H1 (cell line): Measurements from ENCODE around the gene TSPAN17. TPM values are rescaled to one million over a fixed set of nuclear protein-coding genes. Genes with fewer than 3 reads are reported as not detected.

Source experiments
- CTCF ChIA-PET: fragments of 300-600 bp; sonication (Branson Sonifier 250); formaldehyde crosslinking; loops from one replicate; lab custom pipeline; 2021; ENCODE audit not compliant: partially characterized antibody; lab: Charles Lee
- POLR2A ChIA-PET: fragments of 300-600 bp; sonication (Branson Sonifier 250); formaldehyde crosslinking; loops from one replicate; lab custom pipeline; 2021; ENCODE audit warnings: inconsistent platforms; ENCODE audit not compliant: partially characterized antibody; lab: Charles Lee
- DNase-seq, 2 experiments: peaks; one replicate each; pipeline versions ENCODE4 v3.0.0 to v3.0.0-alpha.2; 2010 to 2022; ENCODE audit warnings: low spot score in 2 of 2, low read depth in 1 of 2, mixed read lengths in 1 of 2
- FAIRE-seq: peaks from 2 replicates; lab custom pipeline; 2011; peaks lifted over from hg19 to GRCh38; lab: Jason Lieb, UNC
- H2AFZ ChIP-seq: 2 replicates; pipeline ENCODE4 v1.8.1; 2012; ENCODE audit warnings: low read length, inconsistent platforms
- H2AK5ac ChIP-seq: 2 replicates; pipeline ENCODE4 v1.6.1; 2013; ENCODE audit warnings: low read depth, low read length
- H2BK120ac ChIP-seq: replicated peaks from 2 replicates; pipeline ENCODE3; 2013; ENCODE audit warnings: low read depth, low read length, inconsistent platforms
- H2BK12ac ChIP-seq: 2 replicates; pipeline ENCODE4 v1.6.1; 2013; ENCODE audit warnings: low read depth, low read length
- H2BK15ac ChIP-seq: 2 replicates; pipeline ENCODE4 v1.6.1; 2013; ENCODE audit warnings: low read length
- H2BK20ac ChIP-seq: 2 replicates; pipeline ENCODE4 v1.6.1; 2013; ENCODE audit warnings: low read length
- H2BK5ac ChIP-seq: 2 replicates; pipeline ENCODE4 v1.6.1; 2013; ENCODE audit warnings: low read depth, low read length
- H3K14ac ChIP-seq: 2 replicates; pipeline ENCODE4 v1.6.1; 2013; ENCODE audit warnings: inconsistent platforms; ENCODE audit not compliant: insufficient read length
- H3K18ac ChIP-seq: 2 replicates; pipeline ENCODE4 v1.6.1; 2013; ENCODE audit warnings: low read length; ENCODE audit errors: extremely low read depth
- H3K23ac ChIP-seq: 2 replicates; pipeline ENCODE4 v1.6.1; 2013; ENCODE audit warnings: inconsistent platforms; ENCODE audit not compliant: insufficient read length
- H3K23me2 ChIP-seq: 2 replicates; pipeline ENCODE4 v1.6.1; 2013; ENCODE audit warnings: low read depth, low read length
- H3K27ac ChIP-seq: 2 replicates; pipeline ENCODE4 v1.6.1; 2011; ENCODE audit warnings: low read depth, low read length, inconsistent platforms
- H3K27me3 ChIP-seq, 4 experiments: replicated peaks in 1 of 4; 1 replicate in 1 of 4; 2 replicates in 3 of 4; pipeline versions ENCODE4 v1.6.1 to v1.8.1; 2011 to 2013; ENCODE audit warnings: low read length in 3 of 4, mild to moderate bottlenecking in 3 of 4, inconsistent platforms in 2 of 4, mixed read lengths in 2 of 4, moderate library complexity in 1 of 4; ENCODE audit not compliant: control insufficient read depth in 3 of 4, insufficient read depth in 3 of 4; ENCODE audit errors: extremely low read depth in 1 of 4
- H3K36me3 ChIP-seq, 4 experiments: 2 replicates each; pipeline versions ENCODE4 v1.6.1 to v1.8.1; 2011 to 2013; ENCODE audit warnings: mild to moderate bottlenecking in 4 of 4, low read length in 3 of 4, moderate library complexity in 2 of 4, control low read depth in 1 of 4, inconsistent platforms in 1 of 4; ENCODE audit not compliant: insufficient read depth in 4 of 4, control insufficient read depth in 2 of 4
- H3K4ac ChIP-seq: replicated peaks from 2 replicates; pipeline ENCODE3; 2013; ENCODE audit warnings: low read length, low read depth, mixed read lengths, inconsistent platforms; ENCODE audit not compliant: insufficient read length
- H3K4me1 ChIP-seq, 4 experiments: replicated peaks in 1 of 4; 1 replicate in 1 of 4; 2 replicates in 3 of 4; pipeline versions ENCODE4 v1.6.1 to v1.8.1; 2011 to 2013; ENCODE audit warnings: low read length in 3 of 4, inconsistent platforms in 2 of 4, mixed read lengths in 1 of 4; ENCODE audit not compliant: insufficient read depth in 4 of 4, control insufficient read depth in 3 of 4
- H3K4me2 ChIP-seq, 2 experiments: 2 replicates each; pipeline versions ENCODE4 v1.6.1 to v1.8.1; 2011 to 2013; ENCODE audit warnings: low read depth in 2 of 2, low read length in 2 of 2, control low read depth in 1 of 2, inconsistent platforms in 1 of 2, mild to moderate bottlenecking in 1 of 2; ENCODE audit not compliant: insufficient read depth in 1 of 2
- H3K4me3 ChIP-seq, 4 experiments: fragments of 200-600, 300-600 bp in 1 of 4; sonication (generic), shearing (Covaris generic), sonication (Bioruptor Twin) in 1 of 4; 2 replicates each; pipeline versions ENCODE4 v1.5.1 to v1.8.1; 2011 to 2016; ENCODE audit warnings: low read length in 4 of 4, low read depth in 3 of 4, control low read depth in 2 of 4, inconsistent platforms in 2 of 4, mild to moderate bottlenecking in 2 of 4, mixed read lengths in 1 of 4, moderate library complexity in 1 of 4; ENCODE audit not compliant: insufficient read depth in 2 of 4; ENCODE audit errors: extremely low read depth in 1 of 4
- H3K56ac ChIP-seq: replicated peaks from 2 replicates; pipeline ENCODE3; 2013; ENCODE audit warnings: low read depth, mild to moderate bottlenecking, mixed read lengths, low read length, inconsistent platforms; ENCODE audit not compliant: insufficient read length
- H3K79me1 ChIP-seq: 2 replicates; pipeline ENCODE4 v1.6.1; 2013; ENCODE audit warnings: low read depth, low read length, control low read depth
- H3K79me2 ChIP-seq, 2 experiments: 2 replicates each; pipeline versions ENCODE4 v1.6.1 to v1.8.1; 2012 to 2013; ENCODE audit warnings: low read length in 2 of 2, mild to moderate bottlenecking in 2 of 2, inconsistent platforms in 1 of 2; ENCODE audit not compliant: insufficient read depth in 2 of 2, control insufficient read depth in 1 of 2
- H3K9ac ChIP-seq, 4 experiments: replicated peaks in 1 of 4; 1 replicate in 1 of 4; 2 replicates in 3 of 4; pipeline versions ENCODE4 v1.6.1 to v1.8.1; 2011 to 2013; ENCODE audit warnings: low read depth in 3 of 4, low read length in 3 of 4, control low read depth in 2 of 4, mild to moderate bottlenecking in 2 of 4, moderate library complexity in 2 of 4, inconsistent platforms in 1 of 4; ENCODE audit errors: extremely low read depth in 1 of 4
- H3K9me3 ChIP-seq, 2 experiments: 2 replicates each; pipeline versions ENCODE4 v1.6.1 to v1.8.1; 2012 to 2013; ENCODE audit warnings: mild to moderate bottlenecking in 2 of 2, moderate library complexity in 2 of 2, control low read depth in 1 of 2, inconsistent platforms in 1 of 2, low read depth in 1 of 2, low read length in 1 of 2, mixed read lengths in 1 of 2; ENCODE audit not compliant: insufficient read depth in 2 of 2
- H4K20me1 ChIP-seq, 2 experiments: replicated peaks in 1 of 2; 2 replicates each; pipeline versions ENCODE3 to v1.8.1; 2011 to 2013; ENCODE audit warnings: inconsistent platforms in 2 of 2, low read length in 2 of 2, mild to moderate bottlenecking in 1 of 2; ENCODE audit not compliant: insufficient read depth in 2 of 2, control insufficient read depth in 1 of 2
- H4K5ac ChIP-seq: 2 replicates; pipeline ENCODE4 v1.6.1; 2013; ENCODE audit warnings: low read length, low read depth, mixed read lengths, inconsistent platforms; ENCODE audit not compliant: insufficient read length
- H4K8ac ChIP-seq: 2 replicates; pipeline ENCODE4 v1.8.0; 2013; ENCODE audit warnings: mild to moderate bottlenecking, moderate library complexity, low read length, inconsistent platforms; ENCODE audit not compliant: insufficient read depth; ENCODE audit errors: extremely low read depth
- H4K91ac ChIP-seq: replicated peaks from 2 replicates; pipeline ENCODE3; 2013; ENCODE audit warnings: low read length, mixed read lengths, inconsistent platforms; ENCODE audit not compliant: insufficient read length
- HDAC2 ChIP-seq, 2 experiments: fragments of 300-600 bp in 1 of 2; sonication (generic) in 1 of 2; IDR thresholded peaks; 2 replicates each; pipeline ENCODE4 v1.6.1; 2011 to 2012; ENCODE audit warnings: low read depth in 2 of 2, low read length in 2 of 2, mild to moderate bottlenecking in 2 of 2, moderate library complexity in 2 of 2, borderline replicate concordance in 1 of 2, inconsistent platforms in 1 of 2
- WGBS, 2 experiments: shearing (Covaris generic) in 1 of 2; methylation state at CpG; one replicate each; pipeline versions ENCODE4 v1.1.6 to v1.1.7; 2013 to 2015; ENCODE audit warnings: low lambda C conversion rate in 2 of 2, mixed read lengths in 2 of 2, inconsistent platforms in 1 of 2, low coverage in 1 of 2, missing lambda C conversion rate in 1 of 2; ENCODE audit not compliant: insufficient replicate concordance in 2 of 2, insufficient coverage in 1 of 2, insufficient read length in 1 of 2; ENCODE audit errors: extremely low coverage in 1 of 2, missing lambda C conversion rate in 1 of 2; 5-methylcytosine and 5-hydroxymethylcytosine counted together
- polyA plus RNA-seq, 7 experiments: library from polyadenylated mRNA; depleted of rRNA in 3 of 7; stranded (reverse) in 5 of 7; unstranded in 2 of 7; fragments of >200 nt in 5 of 7; fragments of 200-250 nt in 2 of 7; gene quantifications; 1 replicate in 5 of 7; 2 replicates in 1 of 7; 4 replicates in 1 of 7; pipeline versions ENCODE4 v1.2.1 to v1.2.3, GENCODE V29; 2011 to 2013; ENCODE audit warnings: missing spikeins in 2 of 7, mixed read lengths in 2 of 7
- total RNA-seq: library from RNA; stranded (reverse); fragmentation: NEBNext Ultra II Directional; extraction: Animal tissue kit (Norgen Biotek cat#: 25700); gene quantifications from 2 replicates; pipeline ENCODE4 v1.2.1, GENCODE V29; 2021

TSPAN17 gene
- total and polyA plus RNA-seq, 2 of the 8 experiments (the other 6 are each of a cell fraction or from before 2014, with no cell fraction given): 41.5 to 53.7 TPM

DNA sequence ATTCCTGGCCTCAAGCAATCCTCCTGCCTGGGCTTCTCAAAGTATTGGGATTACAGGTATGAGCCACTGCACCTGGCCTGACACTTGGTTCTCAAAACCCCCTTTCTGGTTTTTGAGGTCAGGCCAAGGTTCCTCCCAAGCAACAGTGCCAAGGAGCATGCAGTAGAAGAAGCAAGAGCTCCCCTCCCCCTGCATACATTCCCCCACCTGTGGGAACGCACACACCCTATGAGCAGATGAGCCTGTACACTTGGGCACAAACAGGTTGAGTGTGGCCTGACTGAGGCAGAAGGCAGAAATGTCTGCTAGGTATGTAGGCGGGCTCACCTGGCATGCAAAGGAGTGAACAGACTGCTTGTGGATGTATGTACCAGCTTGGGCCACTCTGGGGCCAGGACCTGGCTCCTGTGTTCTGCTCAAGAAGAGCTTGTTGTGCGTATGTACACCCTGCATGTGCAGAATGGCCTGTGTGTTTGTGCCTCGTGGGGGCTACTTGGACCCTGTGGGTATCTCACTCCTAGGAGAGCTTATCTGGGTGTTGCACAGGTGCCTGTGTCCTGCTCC, 39.1 kb upstream of the TSPAN17 start:
- Histone ChIP-seq H2BK5ac (no peak overlapping the region), H3K9me3 (no peaks in the 10 kb centered on the region), H2BK12ac (no peak overlapping the region), H4K5ac (no peak overlapping the region), H3K4ac (no peak overlapping the region), H3K79me2 (no peaks in the 10 kb centered on the region), H2BK20ac (no peak overlapping the region), H3K56ac (no peak overlapping the region), H3K4me1 (peaks cover 0 to 10% (median 5%) of the 10 kb centered on the region in 4 experiments; a peak in 5 of 7 replicates), H4K8ac (no peak overlapping the region), H3K79me1 (no peaks in the 10 kb centered on the region), H3K14ac (no peak overlapping the region), H3K36me3 (no peaks in the 10 kb centered on the region), H2BK120ac (no peak overlapping the region), H3K27me3 (peaks cover 0 to 14% (median 10%) of the 10 kb centered on the region in 4 experiments; a peak in 5 of 7 replicates), H3K23me2 (peaks cover 6% of the 10 kb centered on the region), H3K27ac (no peak overlapping the region), H3K4me3 (no peak overlapping the region), H3K4me2 (no peak overlapping the region; a peak in 1 of 4 replicates)
- DNase-seq (no peak), FAIRE-seq (no peak)
- CTCF ChIA-PET: interaction anchor here (0.7 to 6.0 kb wide), 5 partner anchors 8 to 136 kb away, joined by 3 to 37 read pairs (median 5); no protein-coding TSS in a partner anchor
- no peak for TF ChIP-seq HDAC2 (IDR thresholded peaks at IDR 0.05; ENCODE audit: borderline replicate concordance in 1 of 2, low read depth in 2 of 2, low read length in 2 of 2)
- TF ChIP-seq, all 59 proteins: peak for 0
- H2BK15ac ChIP-seq: peak overlapping the region; percentile 31; the same call in 1 of the 2 replicates
- H4K91ac ChIP-seq: no peak overlapping the region
- no peak overlapping the region for H3K18ac ChIP-seq
- no peak overlapping the region for H3K23ac ChIP-seq
- peaks cover 5 to 8% of the 10 kb centered on the region in 2 experiments for H4K20me1 ChIP-seq
- no peak overlapping the region for H2AFZ ChIP-seq
- no peak overlapping the region for H2AK5ac ChIP-seq
- no peak overlapping the region for H3K9ac ChIP-seq
- POLR2A ChIA-PET: interaction anchor here (1.2 to 1.5 kb wide), 2 partner anchors 13 to 73 kb away, joined by 3 read pairs; no protein-coding TSS in a partner anchor
- WGBS, 2 experiments: 92% methylated on average over 4 of the region's 4 CpGs; no CpG with 5 or more reads in 1 of the 2 experiments
